Caco-2 (cell line): Measurements from ENCODE around the gene LAMC1. TPM values are rescaled to one million over a fixed set of nuclear protein-coding genes. Genes with fewer than 3 reads are reported as not detected.

ENCODE experiments used
- BruUV-seq: library from RNA; stranded (reverse); fragments of 400-500 nt; replicated peaks from 2 replicates; lab custom pipeline; 2021; lab: Mats Ljungman, UMichigan
- CTCF ChIA-PET: fragments of 300-600 bp; sonication (Branson Sonifier 250); formaldehyde crosslinking; loops from one replicate; lab custom pipeline; 2022; ENCODE audit warnings: antibody characterized with exemption; lab: Charles Lee
- POLR2A ChIA-PET: fragments of 300-600 bp; sonication (Branson Sonifier 250); formaldehyde crosslinking; loops from one replicate; lab custom pipeline; 2022; ENCODE audit warnings: antibody characterized with exemption; lab: Charles Lee
- DNase-seq, 2 experiments: peaks; one replicate each; pipeline versions ENCODE4 v3.0.0 to v3.0.0-alpha.2; 2020 to 2022
- H3K27me3 ChIP-seq: replicated peaks from 2 replicates; pipeline ENCODE4 v1.6.0; 2011; ENCODE audit warnings: low read length; ENCODE audit not compliant: control insufficient read depth, insufficient read depth
- H3K36me3 ChIP-seq: 2 replicates; pipeline ENCODE4 v1.5.1; 2011; ENCODE audit warnings: low read length; ENCODE audit not compliant: control insufficient read depth, insufficient read depth
- H3K4me1 ChIP-seq: fragments of 250-450 bp; sonication (Bioruptor Pico); 2 replicates; pipeline ENCODE4 v1.5.1; 2020; ENCODE audit warnings: mild to moderate bottlenecking
- H3K4me3 ChIP-seq: 2 replicates; pipeline ENCODE4 v1.5.1; 2011; ENCODE audit warnings: low read depth, mild to moderate bottlenecking, control low read depth, low read length
- H3K9me3 ChIP-seq: fragments of 250-450 bp; sonication (Bioruptor Pico); 2 replicates; pipeline ENCODE4 v1.5.1; 2020; ENCODE audit warnings: mild to moderate bottlenecking, moderate library complexity
- H3K27ac Mint-ChIP-seq: one replicate; pipeline ENCODE4 v1.8.0; 2022; ENCODE audit warnings: mixed read lengths; ENCODE audit not compliant: unreplicated experiment
- H3K27me3 Mint-ChIP-seq: one replicate; pipeline ENCODE4 v1.8.0; 2022; ENCODE audit warnings: mixed read lengths; ENCODE audit not compliant: insufficient read depth, unreplicated experiment
- H3K36me3 Mint-ChIP-seq: one replicate; pipeline ENCODE4 v1.8.0; 2022; ENCODE audit warnings: mild to moderate bottlenecking, mixed read lengths; ENCODE audit not compliant: insufficient read depth, unreplicated experiment
- H3K4me1 Mint-ChIP-seq: one replicate; pipeline ENCODE4 v1.8.0; 2022; ENCODE audit warnings: low read depth, mixed read lengths; ENCODE audit not compliant: unreplicated experiment
- H3K4me3 Mint-ChIP-seq: one replicate; pipeline ENCODE4 v1.8.0; 2022; ENCODE audit warnings: mild to moderate bottlenecking, moderate library complexity, mixed read lengths; ENCODE audit not compliant: unreplicated experiment
- H3K9me3 Mint-ChIP-seq: one replicate; pipeline ENCODE4 v1.8.0; 2022; ENCODE audit warnings: mixed read lengths; ENCODE audit not compliant: unreplicated experiment
- CTCF ChIP-seq, 2 experiments: fragments of 200-600 bp in 1 of 2; IDR thresholded peaks; 1 replicate in 1 of 2; 2 replicates in 1 of 2; pipeline versions ENCODE4 v1.5.1 to v1.8.0; 2011 to 2022; ENCODE audit warnings: antibody characterized with exemption in 1 of 2, control low read depth in 1 of 2, inconsistent platforms in 1 of 2, low read depth in 1 of 2, low read length in 1 of 2, mild to moderate bottlenecking in 1 of 2, moderate library complexity in 1 of 2; ENCODE audit not compliant: insufficient read depth in 1 of 2, severe bottlenecking in 1 of 2, unreplicated experiment in 1 of 2
- intact Hi-C: fragments of 100-400 bp; cut with micrococcal nuclease; formaldehyde crosslinking; loops from one replicate; pipeline ENCODE4 v1.10.0; 2022; ENCODE audit not compliant: unreplicated experiment
- total RNA-seq: library from RNA; stranded (reverse); gene quantifications from 2 replicates; pipeline ENCODE4 v1.2.3, GENCODE V29; 2022

Gene LAMC1
- total RNA-seq, 1 experiment from 2014 or later: 323 TPM

- Mint-ChIP-seq H3K27me3 (no peaks in the 10 kb centered on the region), H3K4me3 (peak overlapping the region; percentile 97), H3K4me1 (peaks cover 44% of the 10 kb centered on the region), H3K9me3 (no peaks in the 10 kb centered on the region), H3K27ac (peak overlapping the region; percentile 90), H3K36me3 (peaks cover 51% of the 10 kb centered on the region)
- no peak for TF ChIP-seq CTCF (IDR thresholded peaks at IDR 0.05; ENCODE audit: insufficient read depth in 1 of 2, low read depth in 1 of 2, low read length in 1 of 2, severe bottlenecking in 1 of 2, unreplicated experiment in 1 of 2)
- intact Hi-C loops: no loop called here
- BruUV-seq: no TSS peak
- Histone ChIP-seq H3K4me3 (peak overlapping the region; percentile 9; the same call in 1 of the 2 replicates), H3K9me3 (no peaks in the 10 kb centered on the region), H3K27me3 (no peaks in the 10 kb centered on the region), H3K4me1 (peaks cover 54% of the 10 kb centered on the region), H3K36me3 (no peaks in the 10 kb centered on the region)
- ChIA-PET CTCF (interaction anchor here (0.7 to 1.3 kb wide), 2 partner anchors 57 to 64 kb away, joined by 3 read pairs; no protein-coding TSS in a partner anchor), POLR2A (no interaction called here)
- peak in 1 of 2 experiments; percentile 26 for DNase-seq
Observed at GRCh38 chr1:183025782-183026774, 2.9 kb downstream of the LAMC1 start.

- intact Hi-C loops: no loop called here
- Histone ChIP-seq H3K27me3 (no peaks in the 10 kb centered on the region), H3K9me3 (no peaks in the 10 kb centered on the region), H3K36me3 (no peaks in the 10 kb centered on the region), H3K4me1 (peaks cover 56% of the 10 kb centered on the region), H3K4me3 (no peak overlapping the region)
- Mint-ChIP-seq H3K4me1 (peaks cover 38% of the 10 kb centered on the region), H3K27ac (peak overlapping the region; percentile 44), H3K36me3 (peaks cover 47% of the 10 kb centered on the region), H3K9me3 (no peaks in the 10 kb centered on the region), H3K27me3 (no peaks in the 10 kb centered on the region), H3K4me3 (peak overlapping the region; percentile 38)
- DNase-seq: no peak
- CTCF ChIA-PET: interaction anchor here (1.3 kb wide), 1 partner anchor 65 kb away, joined by 9 read pairs; no protein-coding TSS in a partner anchor
- BruUV-seq: no TSS peak
- no peak for TF ChIP-seq CTCF (IDR thresholded peaks at IDR 0.05; ENCODE audit: insufficient read depth in 1 of 2, low read depth in 1 of 2, low read length in 1 of 2, severe bottlenecking in 1 of 2, unreplicated experiment in 1 of 2)
- POLR2A ChIA-PET: no interaction called here
Observed at GRCh38 chr1:183027031-183027430, 3.8 kb downstream of the LAMC1 start.

- intact Hi-C loops: loop anchor here (2.0 kb wide), 1 partner anchor 61 kb away; no protein-coding TSS in a partner anchor
- Mint-ChIP-seq H3K4me1 (peaks cover 36% of the 10 kb centered on the region), H3K27ac (peak overlapping the region; percentile 25), H3K36me3 (peaks cover 45% of the 10 kb centered on the region), H3K27me3 (no peaks in the 10 kb centered on the region), H3K4me3 (peak overlapping the region; percentile 38), H3K9me3 (no peaks in the 10 kb centered on the region)
- Histone ChIP-seq H3K4me1 (peaks cover 64% of the 10 kb centered on the region), H3K9me3 (no peaks in the 10 kb centered on the region), H3K36me3 (no peaks in the 10 kb centered on the region), H3K4me3 (no peak overlapping the region), H3K27me3 (no peaks in the 10 kb centered on the region)
- TF ChIP-seq CTCF (IDR thresholded peaks at IDR 0.05; ENCODE audit: insufficient read depth in 1 of 2, low read depth in 1 of 2, low read length in 1 of 2, severe bottlenecking in 1 of 2, unreplicated experiment in 1 of 2): no peak
- CTCF ChIA-PET: interaction anchor here (0.6 to 1.3 kb wide), 4 partner anchors 65 to 541 kb away, joined by 3 to 9 read pairs (median 4); no protein-coding TSS in a partner anchor
- BruUV-seq: no TSS peak
- no peak for DNase-seq
- POLR2A ChIA-PET: no interaction called here
Observed at GRCh38 chr1:183027791-183028190, 4.6 kb downstream of the LAMC1 start.
